ENCODE measurements around the gene SUMF1.

The SUMF1 gene

DNA sequence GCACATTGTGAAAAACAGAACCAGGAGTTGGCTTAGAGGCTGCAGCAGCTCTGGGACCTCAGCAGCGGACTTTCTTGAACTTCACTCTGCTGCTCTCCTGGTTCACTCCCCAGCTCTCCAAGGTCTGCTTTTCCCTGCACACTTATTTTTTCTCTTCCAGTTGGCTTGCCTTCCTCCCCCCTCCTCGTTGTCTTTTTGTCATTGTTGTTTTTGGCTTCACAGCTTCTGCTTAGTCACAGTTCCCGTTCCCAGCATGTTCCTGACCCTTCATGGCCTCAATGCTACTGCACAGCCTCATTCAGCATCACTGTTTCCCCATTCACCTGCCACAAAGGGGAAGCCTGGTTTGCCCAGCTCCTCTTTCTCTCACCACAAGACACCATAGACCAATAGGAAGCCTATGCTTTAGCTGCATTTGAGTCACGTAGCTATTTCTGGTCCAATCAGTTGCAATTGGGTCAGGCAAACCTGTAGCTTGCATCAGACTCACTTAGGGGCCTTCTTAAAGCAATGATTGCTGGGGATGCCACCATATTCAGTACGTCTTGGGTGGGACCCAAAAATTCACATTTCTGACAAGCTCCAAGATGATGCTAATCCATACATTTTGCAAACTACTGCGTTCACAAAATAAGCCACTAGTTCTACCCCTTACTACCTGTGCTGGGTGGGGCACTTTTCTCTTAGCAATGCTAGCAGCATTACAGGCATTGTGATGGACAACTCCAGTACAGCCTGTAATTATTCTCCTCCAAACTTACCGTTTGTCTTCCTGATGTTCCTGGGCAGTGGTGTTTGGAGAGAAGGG lies 7.8 kb upstream of the SUMF1 start:
- peak overlapping the region; percentile 63 to 78 for H3K27ac ChIP-seq
- H3K36me3 ChIP-seq: no peaks in the 10 kb centered on the region
- peaks cover 0 to 14% (median 10%) of the 10 kb centered on the region in 4 donors for H3K4me1 ChIP-seq
- H3K9me3 ChIP-seq: no peaks in the 10 kb centered on the region
- H3K27me3 ChIP-seq: no peaks in the 10 kb centered on the region
- no peak overlapping the region for H3K4me3 ChIP-seq
- DNase-seq: peak; percentile 57 to 88
- no peak for TF ChIP-seq CTCF (IDR thresholded peaks at IDR 0.05)
- intact Hi-C loops (cut with DNase I; ENCODE audit: low total_unique reads): loop anchor here (5.0 to 10.0 kb wide), 2 partner anchors 48 to 120 kb away; no protein-coding TSS in a partner anchor

DNA sequence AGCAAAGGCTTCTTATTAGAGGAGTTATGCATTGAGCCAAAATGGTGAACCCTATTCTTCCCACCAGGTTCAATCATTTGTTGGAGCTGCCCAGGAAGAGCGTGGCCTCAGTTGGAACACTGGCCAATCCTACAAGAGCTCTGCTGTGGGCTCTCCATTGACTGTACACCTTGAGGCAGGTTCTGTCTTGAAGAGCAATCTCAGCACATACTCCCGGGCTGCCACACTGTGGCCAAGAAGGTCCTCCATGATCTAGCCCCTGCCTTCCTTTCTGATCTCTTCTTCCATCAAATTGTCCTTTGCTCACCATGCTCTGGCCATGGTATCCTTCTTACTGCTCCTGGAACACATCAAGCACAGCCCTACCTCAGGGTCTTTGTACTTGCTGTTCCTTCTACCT lies 5.7 kb upstream of the SUMF1 start:
- H3K36me3 ChIP-seq: no peaks in the 10 kb centered on the region
- intact Hi-C loops (cut with DNase I; ENCODE audit: low total_unique reads): loop anchor here (5.0 to 10.0 kb wide), 2 partner anchors 45 to 118 kb away; no protein-coding TSS in a partner anchor
- H3K4me3 ChIP-seq: no peak overlapping the region
- no peaks in the 10 kb centered on the region for H3K9me3 ChIP-seq
- peaks cover 0 to 15% (median 10%) of the 10 kb centered on the region in 4 donors for H3K4me1 ChIP-seq
- no peaks in the 10 kb centered on the region for H3K27me3 ChIP-seq
- no peak overlapping the region for H3K27ac ChIP-seq
- DNase-seq: no peak
- no peak for TF ChIP-seq CTCF (IDR thresholded peaks at IDR 0.05)

GRCh38 chr3:4472312-4472711 lies 5.2 kb upstream of the SUMF1 start:
- H3K27me3 ChIP-seq: no peaks in the 10 kb centered on the region
- no peaks in the 10 kb centered on the region for H3K36me3 ChIP-seq
- intact Hi-C loops (cut with DNase I; ENCODE audit: low total_unique reads): loop anchor here (5.0 to 10.0 kb wide), 2 partner anchors 45 to 118 kb away; no protein-coding TSS in a partner anchor
- no peak for DNase-seq
- no peaks in the 10 kb centered on the region for H3K9me3 ChIP-seq
- H3K27ac ChIP-seq: no peak overlapping the region
- peaks cover 0 to 20% (median 12%) of the 10 kb centered on the region in 4 donors for H3K4me1 ChIP-seq
- no peak for TF ChIP-seq CTCF (IDR thresholded peaks at IDR 0.05)
- H3K4me3 ChIP-seq: no peak overlapping the region

GRCh38 chr3:4471907-4472306 lies 4.8 kb upstream of the SUMF1 start:
- TF ChIP-seq CTCF (IDR thresholded peaks at IDR 0.05): no peak
- Histone ChIP-seq H3K4me3 (no peak overlapping the region), H3K27me3 (no peaks in the 10 kb centered on the region), H3K27ac (no peak overlapping the region), H3K9me3 (no peaks in the 10 kb centered on the region), H3K36me3 (no peaks in the 10 kb centered on the region), H3K4me1 (peaks cover 0 to 21% (median 12%) of the 10 kb centered on the region in 4 donors)
- intact Hi-C loops (cut with DNase I; ENCODE audit: low total_unique reads): loop anchor here (5.0 to 10.0 kb wide), 2 partner anchors 45 to 117 kb away; no protein-coding TSS in a partner anchor
- DNase-seq: no peak

- Histone ChIP-seq H3K4me3 (peak overlapping the region; percentile 83 to 96), H3K27me3 (no peaks in the 10 kb centered on the region), H3K27ac (peak overlapping the region; percentile 83 to 88), H3K9me3 (no peaks in the 10 kb centered on the region), H3K4me1 (peaks cover 0 to 14% (median 9%) of the 10 kb centered on the region in 4 donors), H3K36me3 (no peaks in the 10 kb centered on the region)
- no peak for DNase-seq
- intact Hi-C loops (cut with DNase I; ENCODE audit: low total_unique reads): no loop called here
- no peak for TF ChIP-seq CTCF (IDR thresholded peaks at IDR 0.05)
Measured at GRCh38 chr3:4467522-4467867, 426 bp upstream of the SUMF1 start.
